Activated CD8-positive, alpha-beta T cell treated with anti-CD3 and anti-CD28 coated beads, Interleukin-2, amount 10 ng/mL, durations not matched to agents 7 days and 5 days (primary cell): ENCODE measurements around the gene OR1M1. TPM values are rescaled to one million over a fixed set of nuclear protein-coding genes. Genes with fewer than 3 reads are reported as not detected.
"Not testable (repeated sequence)": the region's sequence is repeated elsewhere in the genome, so short reads cannot be mapped to it uniquely, and the experiment has no call there.

Experiments
- ATAC-seq: fragments of 150-1000 bp; cut with Tn5 transposase; one replicate; pipeline ENCODE4 v1.10.0; 2021; ENCODE audit warnings: moderate library complexity
- CTCF ChIA-PET: fragments of 350-600 bp; sonication (Branson Sonifier 250); formaldehyde crosslinking; loops from one replicate; lab custom pipeline; 2021; ENCODE audit warnings: antibody characterized with exemption; lab: Charles Lee
- POLR2A ChIA-PET: fragments of 350-600 bp; sonication (Branson Sonifier 250); formaldehyde crosslinking; loops from one replicate; lab custom pipeline; 2021; ENCODE audit warnings: antibody characterized with exemption; lab: Charles Lee
- DNase-seq: peaks from one replicate; pipeline ENCODE4 v3.0.0-alpha.2; 2020
- H3K27ac Mint-ChIP-seq: one replicate; pipeline ENCODE4 v1.8.0; 2021; ENCODE audit warnings: mild to moderate bottlenecking, mixed read lengths
- H3K27me3 Mint-ChIP-seq: one replicate; pipeline ENCODE4 v1.8.0; 2021; ENCODE audit warnings: low read depth, mixed read lengths
- H3K36me3 Mint-ChIP-seq: one replicate; pipeline ENCODE4 v1.8.0; 2021; ENCODE audit warnings: low read depth, mixed read lengths
- H3K4me1 Mint-ChIP-seq: one replicate; pipeline ENCODE4 v1.8.0; 2021; ENCODE audit warnings: low read depth, mixed read lengths
- H3K4me3 Mint-ChIP-seq: one replicate; pipeline ENCODE4 v1.8.0; 2021; ENCODE audit warnings: mild to moderate bottlenecking, mixed read lengths
- H3K9me3 Mint-ChIP-seq: one replicate; pipeline ENCODE4 v1.8.0; 2022; ENCODE audit warnings: mixed read lengths; ENCODE audit not compliant: insufficient read depth
- total RNA-seq, 2 experiments: library from RNA; stranded (reverse); gene quantifications; one replicate each; pipeline ENCODE4 v1.2.3, GENCODE V29; 2021

Gene OR1M1, protein sequence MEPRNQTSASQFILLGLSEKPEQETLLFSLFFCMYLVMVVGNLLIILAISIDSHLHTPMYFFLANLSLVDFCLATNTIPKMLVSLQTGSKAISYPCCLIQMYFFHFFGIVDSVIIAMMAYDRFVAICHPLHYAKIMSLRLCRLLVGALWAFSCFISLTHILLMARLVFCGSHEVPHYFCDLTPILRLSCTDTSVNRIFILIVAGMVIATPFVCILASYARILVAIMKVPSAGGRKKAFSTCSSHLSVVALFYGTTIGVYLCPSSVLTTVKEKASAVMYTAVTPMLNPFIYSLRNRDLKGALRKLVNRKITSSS
- not detected for total RNA-seq

DNA sequence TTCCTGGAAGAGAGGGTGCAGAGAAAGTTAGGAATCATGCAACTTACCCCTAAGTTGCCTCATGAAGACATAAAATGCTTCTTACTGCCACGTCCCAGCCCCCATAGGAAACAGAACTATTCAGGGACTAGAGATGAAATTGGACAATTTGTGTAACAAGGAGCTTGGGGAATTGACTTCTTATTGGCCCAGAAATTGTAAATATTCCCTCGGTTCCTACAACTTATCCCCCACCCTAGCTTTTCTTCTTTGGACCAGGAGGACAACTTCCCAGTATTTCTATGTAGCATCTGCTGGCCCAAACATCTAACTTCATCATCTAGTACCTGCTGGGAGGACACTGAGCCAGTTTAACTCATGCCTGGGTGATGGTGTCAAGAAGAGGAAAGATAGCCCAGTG is at the start of gene OR1M1:
Gene OR1M1, plus strand, starts transcription at position 301 of the 400 bp plus-strand sequence. CDS start 6,184 bp downstream, outside the sequence.
- DNase-seq (no peak), ATAC-seq (no peak)
- Mint-ChIP-seq H3K4me3 (no peak within 1 kb of the TSS), H3K36me3 (no peaks in the 10 kb centered on the region), H3K9me3 (no peaks in the 10 kb centered on the region), H3K27ac (no peak within 1 kb of the TSS), H3K4me1 (no peaks in the 10 kb centered on the region), H3K27me3 (peaks cover 2% of the 10 kb centered on the region)
- ChIA-PET POLR2A (no interaction called here), CTCF (no interaction called here)

DNA sequence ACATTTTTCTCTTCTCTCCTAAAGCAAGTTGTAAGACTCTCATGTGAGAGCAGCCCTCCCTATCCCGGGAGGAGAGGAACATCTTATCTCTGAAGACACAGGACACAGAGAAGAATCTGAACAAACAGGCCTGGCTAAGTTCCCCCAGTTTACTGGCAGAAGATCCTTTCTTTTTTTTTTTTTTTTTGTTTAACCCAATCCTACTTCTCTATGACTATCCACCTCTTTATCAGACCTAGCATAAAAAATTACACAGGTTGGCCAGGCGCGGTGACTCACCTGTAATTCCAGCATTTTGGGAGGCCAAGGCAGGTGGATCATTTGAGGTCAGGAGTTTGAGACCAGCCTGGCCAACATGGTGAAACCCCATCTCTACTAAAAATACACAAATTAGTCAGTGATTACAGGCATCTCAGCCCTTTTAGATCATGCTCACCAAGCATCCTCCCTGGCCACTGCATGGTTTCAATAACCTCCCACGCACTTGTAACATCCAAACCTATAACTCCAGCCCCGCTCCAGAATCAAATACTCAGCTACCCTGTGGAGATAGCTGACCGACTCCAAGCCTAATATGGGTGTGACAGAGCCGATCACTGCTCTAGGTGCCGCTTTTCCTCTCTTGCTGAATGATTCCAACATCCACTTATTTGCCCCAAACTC is 49.3 kb upstream of the OR1M1 start:
- CTCF ChIA-PET = no interaction called here
- DNase-seq (no peak), ATAC-seq (no peak)
- peaks cover 4% of the 10 kb centered on the region for H3K27me3 Mint-ChIP-seq
- H3K9me3 Mint-ChIP-seq = no peaks in the 10 kb centered on the region
- no peaks in the 10 kb centered on the region for H3K4me1 Mint-ChIP-seq
- no peak overlapping the region for H3K4me3 Mint-ChIP-seq
- no peak overlapping the region for H3K27ac Mint-ChIP-seq
- H3K36me3 Mint-ChIP-seq = no peaks in the 10 kb centered on the region
- POLR2A ChIA-PET = interaction anchor here (0.5 kb wide), 1 partner anchor 16 kb away, joined by 4 read pairs; no protein-coding TSS in a partner anchor

DNA sequence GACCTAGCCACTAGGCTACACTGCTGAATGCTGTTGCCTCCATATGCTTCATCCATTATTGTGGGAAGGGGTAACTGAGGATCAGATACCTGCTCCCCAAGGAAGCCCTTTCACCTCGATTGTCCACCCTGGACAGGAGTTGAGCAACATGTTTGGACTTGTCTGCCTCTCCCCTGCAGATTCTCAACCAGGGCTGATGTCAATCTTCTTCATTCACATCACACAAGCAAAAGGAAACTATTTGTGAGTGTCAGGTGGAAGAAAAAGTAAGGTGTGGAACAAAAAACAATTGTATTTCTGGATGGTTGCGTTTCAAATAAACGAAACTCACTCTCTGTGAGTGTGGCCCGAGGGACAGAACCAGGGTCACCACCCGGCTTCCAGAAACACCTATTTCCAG is 47.1 kb upstream of the OR1M1 start:
- peaks cover 4% of the 10 kb centered on the region for H3K27me3 Mint-ChIP-seq
- H3K9me3 Mint-ChIP-seq = no peaks in the 10 kb centered on the region
- POLR2A ChIA-PET = no interaction called here
- H3K36me3 Mint-ChIP-seq = no peaks in the 10 kb centered on the region
- H3K4me3 Mint-ChIP-seq = no peak overlapping the region
- DNase-seq = no peak
- CTCF ChIA-PET = no interaction called here
- no peak overlapping the region for H3K27ac Mint-ChIP-seq
- H3K4me1 Mint-ChIP-seq = no peaks in the 10 kb centered on the region
- ATAC-seq = no peak

DNA sequence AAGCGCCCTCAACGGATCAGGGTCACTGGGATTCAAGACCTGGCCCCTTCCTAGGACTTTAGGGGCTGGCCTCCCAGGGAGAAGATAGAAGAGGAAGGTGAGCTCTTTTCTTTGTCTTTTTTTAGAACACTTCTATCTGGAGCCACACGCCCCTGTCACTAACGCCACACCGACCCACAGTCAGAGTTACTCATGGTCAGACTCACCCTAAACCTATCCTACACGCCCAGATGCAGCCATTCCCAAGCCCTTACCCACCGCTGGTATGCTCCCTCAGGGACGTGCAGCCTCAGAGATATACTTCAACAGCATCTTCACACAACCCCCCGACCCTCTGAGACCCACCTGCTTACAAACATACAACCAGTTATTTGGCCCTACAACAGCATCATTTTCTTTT is 46.7 kb upstream of the OR1M1 start:
- no peaks in the 10 kb centered on the region for H3K36me3 Mint-ChIP-seq
- ATAC-seq (no peak), DNase-seq (no peak)
- no peak overlapping the region for H3K4me3 Mint-ChIP-seq
- ChIA-PET POLR2A (no interaction called here), CTCF (no interaction called here)
- no peaks in the 10 kb centered on the region for H3K4me1 Mint-ChIP-seq
- H3K27ac Mint-ChIP-seq = no peak overlapping the region
- H3K27me3 Mint-ChIP-seq = peaks cover 4% of the 10 kb centered on the region
- H3K9me3 Mint-ChIP-seq = no peaks in the 10 kb centered on the region

DNA sequence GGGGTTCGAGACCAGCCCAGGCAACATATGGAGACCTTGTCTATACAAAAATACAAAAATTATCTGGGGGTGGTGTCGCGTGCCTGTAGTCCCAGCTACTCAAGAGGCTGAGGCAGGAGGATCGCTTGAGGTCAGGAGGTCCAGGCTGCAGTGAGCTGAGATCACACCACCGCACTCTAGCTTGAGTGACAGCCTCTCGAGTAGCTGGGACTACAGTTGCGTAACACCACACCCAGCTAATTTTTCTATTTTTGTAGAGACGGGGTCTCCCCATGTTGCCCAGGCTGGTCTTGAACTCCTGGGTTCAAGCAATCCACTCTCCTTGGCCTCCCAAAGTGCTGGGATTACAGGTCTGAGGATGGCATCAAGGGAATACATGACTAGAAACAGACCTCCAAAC is 45.8 kb upstream of the OR1M1 start:
- ATAC-seq = no peak
- Mint-ChIP-seq H3K4me1 (no peaks in the 10 kb centered on the region), H3K36me3 (no peaks in the 10 kb centered on the region), H3K27me3 (peaks cover 2% of the 10 kb centered on the region), H3K9me3 (no peaks in the 10 kb centered on the region), H3K4me3 (no peak overlapping the region), H3K27ac (no peak overlapping the region)
- DNase-seq = no peak
- ChIA-PET CTCF (no interaction called here), POLR2A (no interaction called here)

DNA sequence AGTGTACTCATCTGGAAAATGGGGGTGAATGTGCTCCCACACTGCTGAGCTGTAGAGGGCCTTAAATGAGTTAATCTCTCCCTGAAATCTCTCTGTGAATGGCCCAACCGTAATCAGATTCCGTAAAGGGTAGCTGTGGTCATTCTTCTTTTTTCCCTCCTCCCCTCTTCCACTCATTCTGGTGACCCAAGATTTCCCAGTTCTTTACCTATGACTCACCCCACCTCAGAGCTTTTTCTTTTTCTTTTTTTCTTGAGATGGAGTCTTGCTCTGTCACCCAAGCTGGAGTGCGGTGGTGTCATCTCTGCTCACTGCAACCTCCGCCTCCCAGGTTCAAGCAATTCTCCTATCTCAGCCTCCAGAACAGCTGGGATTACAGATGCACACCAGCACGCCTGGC is 43.3 kb upstream of the OR1M1 start:
- no peaks in the 10 kb centered on the region for H3K36me3 Mint-ChIP-seq
- no peaks in the 10 kb centered on the region for H3K27me3 Mint-ChIP-seq
- DNase-seq (no peak), ATAC-seq (no peak)
- ChIA-PET CTCF (no interaction called here), POLR2A (no interaction called here)
- no peaks in the 10 kb centered on the region for H3K9me3 Mint-ChIP-seq
- H3K27ac Mint-ChIP-seq = no peak overlapping the region
- H3K4me1 Mint-ChIP-seq = no peaks in the 10 kb centered on the region
- no peak overlapping the region for H3K4me3 Mint-ChIP-seq

DNA sequence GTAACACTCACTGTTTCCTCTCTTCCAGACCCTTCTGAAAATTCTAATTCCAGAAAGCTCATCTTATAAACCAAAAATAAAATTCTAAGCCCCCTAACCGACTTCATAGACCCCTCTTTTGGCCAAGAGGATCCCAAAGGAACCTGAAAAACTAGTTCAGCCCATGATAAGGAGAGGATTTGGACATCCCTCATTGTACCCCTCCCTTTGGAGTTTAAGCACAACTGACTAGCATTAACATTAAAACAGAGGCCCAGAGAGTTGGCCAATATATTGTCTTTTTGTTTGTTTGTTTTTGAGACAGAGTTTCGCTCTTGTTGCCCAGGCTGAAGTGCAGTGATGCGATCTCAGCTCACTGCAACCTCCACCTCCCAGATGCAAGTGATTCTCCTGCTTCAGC is 42.4 kb upstream of the OR1M1 start:
- no peak overlapping the region for H3K27ac Mint-ChIP-seq
- H3K4me3 Mint-ChIP-seq = no peak overlapping the region
- no peak for DNase-seq
- no peak for ATAC-seq
- CTCF ChIA-PET = no interaction called here
- no peaks in the 10 kb centered on the region for H3K27me3 Mint-ChIP-seq
- H3K4me1 Mint-ChIP-seq = no peaks in the 10 kb centered on the region
- POLR2A ChIA-PET = no interaction called here
- no peaks in the 10 kb centered on the region for H3K36me3 Mint-ChIP-seq
- H3K9me3 Mint-ChIP-seq = no peaks in the 10 kb centered on the region

DNA sequence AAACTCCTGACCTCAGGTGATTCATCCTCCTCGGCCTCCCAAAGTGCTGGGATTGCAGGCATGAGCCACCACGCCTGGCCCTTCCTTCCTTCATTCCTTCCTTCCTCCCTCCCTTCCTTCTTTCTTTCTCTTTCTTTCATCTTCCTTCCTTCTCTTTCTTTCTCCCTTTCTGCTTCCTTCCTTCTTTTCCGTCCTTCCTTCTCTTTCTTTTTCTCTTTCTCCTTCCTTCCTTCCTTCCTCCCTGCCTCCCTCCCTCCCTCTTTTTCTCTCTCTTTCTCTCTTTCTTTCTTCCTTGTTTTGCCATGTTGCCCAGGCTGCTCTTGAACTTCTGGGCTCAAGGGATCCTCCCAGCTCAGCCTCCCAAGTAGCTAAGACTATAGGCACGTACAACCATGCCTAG is 40.2 kb upstream of the OR1M1 start:
- Mint-ChIP-seq H3K27me3 (no peaks in the 10 kb centered on the region), H3K9me3 (no peaks in the 10 kb centered on the region), H3K36me3 (no peaks in the 10 kb centered on the region), H3K27ac (no peak overlapping the region), H3K4me1 (no peaks in the 10 kb centered on the region), H3K4me3 (no peak overlapping the region)
- DNase-seq (no peak), ATAC-seq (no peak)
- CTCF ChIA-PET = interaction anchor here (0.7 to 1.1 kb wide), 2 partner anchors 24 to 975 kb away, joined by 3 to 4 read pairs; no protein-coding TSS in a partner anchor
- POLR2A ChIA-PET = no interaction called here

DNA sequence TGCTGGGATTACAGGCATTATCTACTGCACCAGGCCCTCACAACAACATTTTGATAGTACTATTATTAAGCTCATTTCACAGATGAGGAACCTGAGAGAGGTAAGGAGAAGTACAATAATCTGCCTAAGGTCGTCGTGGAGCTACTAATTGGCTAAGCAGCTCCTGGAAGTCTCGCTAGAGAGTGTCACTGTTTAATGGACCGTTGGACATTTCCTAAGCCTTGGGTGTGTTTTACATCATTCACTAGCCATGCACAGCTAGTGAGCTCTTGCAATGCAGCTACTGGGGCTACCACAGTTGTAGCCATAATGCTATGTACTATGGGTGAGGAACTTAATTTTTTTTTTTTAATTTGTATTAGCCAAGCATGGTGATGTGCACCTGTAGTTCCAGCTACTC is 34.0 kb upstream of the OR1M1 start:
- POLR2A ChIA-PET = no interaction called here
- H3K4me1 Mint-ChIP-seq = peaks cover 3% of the 10 kb centered on the region
- no peaks in the 10 kb centered on the region for H3K36me3 Mint-ChIP-seq
- H3K27me3 Mint-ChIP-seq = no peaks in the 10 kb centered on the region
- H3K9me3 Mint-ChIP-seq = no peaks in the 10 kb centered on the region
- DNase-seq (no peak), ATAC-seq (no peak)
- no peak overlapping the region for H3K4me3 Mint-ChIP-seq
- CTCF ChIA-PET = no interaction called here
- no peak overlapping the region for H3K27ac Mint-ChIP-seq

DNA sequence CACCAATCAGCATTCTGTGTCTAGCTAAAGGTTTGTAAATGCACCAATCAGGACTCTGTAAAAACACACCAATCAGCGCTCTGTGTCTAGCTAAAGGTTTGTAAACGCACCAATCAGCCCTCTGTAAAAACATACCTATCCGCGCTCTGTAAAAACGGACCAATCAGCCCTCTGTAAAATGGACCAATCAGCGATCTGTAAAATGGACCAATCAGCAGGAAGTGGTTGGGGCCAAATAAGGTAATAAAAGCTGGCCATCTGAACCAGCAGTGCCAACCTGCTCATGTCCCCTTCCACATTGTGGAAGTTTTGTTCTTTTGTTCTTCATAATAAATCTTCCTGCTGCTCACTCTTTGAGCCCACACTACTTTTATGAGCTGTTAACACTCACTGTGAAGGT is 33.2 kb upstream of the OR1M1 start:
- H3K36me3 Mint-ChIP-seq, H3K4me1 Mint-ChIP-seq, DNase-seq, H3K4me3 Mint-ChIP-seq, ATAC-seq, H3K27ac Mint-ChIP-seq, H3K9me3 Mint-ChIP-seq, CTCF ChIA-PET, H3K27me3 Mint-ChIP-seq: not testable (repeated sequence)
- POLR2A ChIA-PET = interaction anchor here (0.6 kb wide), 1 partner anchor 16 kb away, joined by 4 read pairs; no protein-coding TSS in a partner anchor

DNA sequence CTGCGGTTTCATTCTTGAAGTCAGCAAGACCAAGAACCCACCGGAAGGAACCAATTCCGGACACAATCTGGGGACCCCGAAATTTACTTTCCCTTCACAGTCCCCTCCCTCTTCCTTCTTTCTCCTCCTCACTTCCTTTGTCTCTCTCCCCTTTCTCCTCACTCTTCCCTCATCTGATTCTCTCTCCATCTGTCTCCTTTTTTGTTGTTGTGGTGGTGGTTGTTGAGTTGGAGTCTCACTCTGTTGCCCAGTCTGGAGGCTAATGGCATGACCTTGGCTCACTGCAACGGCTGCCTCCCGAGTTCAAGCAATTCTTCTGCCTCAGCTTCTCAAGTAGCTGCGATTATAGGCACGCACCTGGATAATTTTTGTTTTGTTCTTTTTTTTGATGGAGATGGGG is 32.7 kb upstream of the OR1M1 start:
- Mint-ChIP-seq H3K36me3 (no peaks in the 10 kb centered on the region), H3K4me3 (no peak overlapping the region), H3K27ac (no peak overlapping the region), H3K4me1 (peaks cover 4% of the 10 kb centered on the region), H3K9me3 (no peaks in the 10 kb centered on the region), H3K27me3 (no peaks in the 10 kb centered on the region)
- CTCF ChIA-PET = no interaction called here
- DNase-seq (no peak), ATAC-seq (no peak)
- POLR2A ChIA-PET = no interaction called here

DNA sequence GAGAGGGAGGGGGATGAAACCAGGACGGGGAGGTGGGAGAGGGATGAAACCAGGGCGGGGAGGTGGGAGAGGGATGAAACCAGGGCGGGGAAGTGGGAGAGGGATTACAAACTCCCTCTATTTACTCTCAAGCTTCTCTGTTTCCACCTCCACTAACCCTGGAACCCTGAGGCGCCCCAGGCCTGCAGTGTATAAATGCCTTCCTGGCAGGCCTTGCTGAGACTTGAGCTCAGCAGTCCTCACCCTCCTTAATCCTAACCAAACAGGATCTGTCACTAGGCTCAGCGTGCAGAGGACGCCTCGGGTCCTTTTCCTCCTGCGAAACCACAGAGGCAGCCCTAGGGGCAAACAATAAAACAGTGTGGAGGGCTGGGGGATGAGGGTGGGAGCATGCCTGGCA is 32.1 kb upstream of the OR1M1 start:
- Mint-ChIP-seq H3K4me3 (no peak overlapping the region), H3K9me3 (no peaks in the 10 kb centered on the region), H3K27ac (no peak overlapping the region), H3K27me3 (no peaks in the 10 kb centered on the region), H3K36me3 (no peaks in the 10 kb centered on the region), H3K4me1 (peaks cover 4% of the 10 kb centered on the region)
- ChIA-PET CTCF (no interaction called here), POLR2A (no interaction called here)
- ATAC-seq (no peak), DNase-seq (no peak)
